CD14-positive monocyte (primary cell): ENCODE measurements around the gene ANO6. TPM values are rescaled to one million over a fixed set of nuclear protein-coding genes. Genes with fewer than 3 reads are reported as not detected.

Experiments used
- DNase-seq, 3 donors: peaks; one replicate each; pipeline ENCODE4 v3.0.0-alpha.2; 2011 to 2022
- H2AFZ ChIP-seq: 2 replicates; pipeline ENCODE4 v1.6.0; 2012; ENCODE audit warnings: mild to moderate bottlenecking, low read depth, low read length, inconsistent platforms; ENCODE audit not compliant: insufficient read depth, poor library complexity, severe bottlenecking
- H3K27ac ChIP-seq, 2 donors: 1 replicate in 1 of 2; 2 replicates in 1 of 2; pipeline ENCODE4 v1.5.1; 2012 to 2013; ENCODE audit warnings: low read length in 2 of 2, control low read depth in 1 of 2, inconsistent platforms in 1 of 2, low read depth in 1 of 2, mild to moderate bottlenecking in 1 of 2
- H3K27me3 ChIP-seq, 2 donors: one replicate each; pipeline versions ENCODE4 v1.6.0 to v1.6.1; 2011 to 2013; ENCODE audit warnings: low read length in 2 of 2; ENCODE audit not compliant: control insufficient read depth in 2 of 2, insufficient read depth in 2 of 2
- H3K36me3 ChIP-seq, 2 donors: replicated peaks in 1 of 2; 1 replicate in 1 of 2; 2 replicates in 1 of 2; pipeline versions ENCODE4 v1.5.1 to v1.6.1; 2012 to 2013; ENCODE audit warnings: low read length in 2 of 2, control low read depth in 1 of 2, inconsistent platforms in 1 of 2, mild to moderate bottlenecking in 1 of 2; ENCODE audit not compliant: insufficient read depth in 2 of 2, control insufficient read depth in 1 of 2
- H3K4me1 ChIP-seq, 2 donors: 1 replicate in 1 of 2; 2 replicates in 1 of 2; pipeline versions ENCODE4 v1.5.1 to v1.6.1; 2012 to 2013; ENCODE audit warnings: low read length in 2 of 2, control low read depth in 1 of 2, inconsistent platforms in 1 of 2, mild to moderate bottlenecking in 1 of 2, moderate library complexity in 1 of 2; ENCODE audit not compliant: insufficient read depth in 2 of 2, control insufficient read depth in 1 of 2
- H3K4me2 ChIP-seq: replicated peaks from 2 replicates; pipeline ENCODE3; 2012; ENCODE audit warnings: low read length, moderate library complexity, mild to moderate bottlenecking; ENCODE audit not compliant: poor library complexity, severe bottlenecking; ENCODE audit errors: extremely low read depth
- H3K4me3 ChIP-seq, 3 experiments: fragments of 200-600 bp in 1 of 3; sonication (generic) in 1 of 3; replicated peaks in 1 of 3; 1 replicate in 2 of 3; 2 replicates in 1 of 3; pipeline ENCODE4 v1.5.1; 2011 to 2013; ENCODE audit warnings: low read length in 3 of 3, mild to moderate bottlenecking in 3 of 3, control low read depth in 2 of 3, low read depth in 2 of 3, inconsistent platforms in 1 of 3, moderate library complexity in 1 of 3
- H3K79me2 ChIP-seq: 2 replicates; pipeline ENCODE4 v1.6.0; 2012; ENCODE audit warnings: mild to moderate bottlenecking, control low read depth, inconsistent platforms, low read length, moderate library complexity; ENCODE audit not compliant: insufficient read depth
- H3K9ac ChIP-seq: 2 replicates; pipeline ENCODE4 v1.6.0; 2017; ENCODE audit warnings: low read length, mild to moderate bottlenecking; ENCODE audit not compliant: insufficient read depth, poor library complexity, severe bottlenecking
- H3K9me3 ChIP-seq, 2 donors: replicated peaks in 1 of 2; 1 replicate in 1 of 2; 2 replicates in 1 of 2; pipeline versions ENCODE4 v1.5.1 to v1.6.1; 2012 to 2013; ENCODE audit warnings: low read length in 2 of 2, control low read depth in 1 of 2; ENCODE audit not compliant: control insufficient read depth in 1 of 2, insufficient read depth in 1 of 2
- H4K20me1 ChIP-seq: 2 replicates; pipeline ENCODE4 v1.6.0; 2012; ENCODE audit warnings: mild to moderate bottlenecking, low read length, control low read depth, moderate library complexity; ENCODE audit not compliant: insufficient read depth
- H3K27ac Mint-ChIP-seq, 7 donors: one replicate each; pipeline ENCODE4 v1.8.0; 2020; ENCODE audit warnings: mild to moderate bottlenecking in 7 of 7, mixed read lengths in 7 of 7, moderate library complexity in 6 of 7, inconsistent platforms in 2 of 7
- H3K27me3 Mint-ChIP-seq, 3 donors: one replicate each; pipeline ENCODE4 v1.8.0; 2021 to 2022; ENCODE audit warnings: low read depth in 3 of 3, mild to moderate bottlenecking in 3 of 3, mixed read lengths in 3 of 3, moderate library complexity in 3 of 3, inconsistent platforms in 1 of 3
- H3K36me3 Mint-ChIP-seq, 2 donors: one replicate each; pipeline ENCODE4 v1.8.0; 2020; ENCODE audit warnings: mixed read lengths in 2 of 2, inconsistent platforms in 1 of 2, mild to moderate bottlenecking in 1 of 2
- H3K4me1 Mint-ChIP-seq: one replicate; pipeline ENCODE4 v1.8.0; 2020; ENCODE audit warnings: mild to moderate bottlenecking, mixed read lengths
- H3K4me3 Mint-ChIP-seq, 2 donors: one replicate each; pipeline ENCODE4 v1.8.0; 2020; ENCODE audit warnings: mild to moderate bottlenecking in 2 of 2, mixed read lengths in 2 of 2, moderate library complexity in 1 of 2
- H3K9me3 Mint-ChIP-seq, 7 donors: one replicate each; pipeline ENCODE4 v1.8.0; 2020 to 2022; ENCODE audit warnings: mixed read lengths in 7 of 7, mild to moderate bottlenecking in 6 of 7, moderate library complexity in 6 of 7, inconsistent platforms in 2 of 7
- WGBS: methylation state at CpG from one replicate; pipeline ENCODE4 v1.1.5; 2013; ENCODE audit warnings: missing lambda C conversion rate; ENCODE audit not compliant: insufficient coverage; 5-methylcytosine and 5-hydroxymethylcytosine counted together
- intact Hi-C, 2 donors: fragments of 100-400 bp; cut with micrococcal nuclease; formaldehyde crosslinking; loops; one replicate each; pipeline versions ENCODE4 v1.15.0 to v1.15.1; 2023
- polyA plus RNA-seq, 3 donors: library from polyadenylated mRNA; depleted of rRNA in 1 of 3; unstranded in 2 of 3; stranded (reverse) in 1 of 3; fragments of 300-500 nt in 2 of 3; fragments of >200 nt in 1 of 3; fragmentation: Illumina TruSeq in 2 of 3; gene quantifications; 1 replicate in 2 of 3; 2 replicates in 1 of 3; pipeline ENCODE4 v1.2.3, GENCODE V29; 2012 to 2021
- TF ChIP-seq, protein P1 (sequence below): fragments of 200-600 bp; IDR thresholded peaks from one replicate; pipeline ENCODE4 v1.8.0; 2022; ENCODE audit warnings: antibody characterized with exemption, mild to moderate bottlenecking

Gene ANO6
- polyA plus RNA-seq, 3 donors, result 20.2 to 48.7 (median 34.1) TPM

DNA sequence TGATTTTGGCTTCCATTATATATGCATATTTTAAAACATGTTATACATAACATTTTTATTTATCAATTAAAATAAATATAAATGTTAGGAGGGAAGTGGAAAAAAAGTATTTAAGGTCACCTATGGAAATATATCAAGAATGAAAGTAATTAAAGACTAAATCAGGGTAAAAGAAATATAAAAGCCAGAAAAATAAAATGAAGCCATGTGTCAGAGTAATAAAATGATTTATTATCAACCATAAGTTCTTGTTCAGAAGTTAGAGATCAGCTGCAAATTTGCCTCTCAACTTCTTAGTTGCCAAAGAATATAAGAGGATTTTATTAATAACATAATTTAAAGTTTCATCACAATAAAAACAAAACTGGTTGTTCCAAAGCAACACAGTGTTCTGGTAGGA, 121.9 kb downstream of the ANO6 start:
- Histone ChIP-seq H3K4me2 (no peak overlapping the region), H3K79me2 (no peaks in the 10 kb centered on the region), H3K27ac (no peak overlapping the region), H3K4me3 (no peak overlapping the region), H2AFZ (no peak overlapping the region), H3K9ac (no peak overlapping the region), H4K20me1 (peaks cover 3% of the 10 kb centered on the region), H3K4me1 (no peaks in the 10 kb centered on the region), H3K9me3 (no peaks in the 10 kb centered on the region), H3K27me3 (no peaks in the 10 kb centered on the region), H3K36me3 (peaks cover 12 to 27% of the 10 kb centered on the region in 2 donors)
- no peak for DNase-seq
- Mint-ChIP-seq H3K27ac (no peak overlapping the region), H3K36me3 (peaks cover 18 to 26% of the 10 kb centered on the region in 2 donors), H3K27me3 (no peaks in the 10 kb centered on the region), H3K4me1 (no peaks in the 10 kb centered on the region), H3K9me3 (peaks cover 0 to under 1% (median 0%) of the 10 kb centered on the region in 7 donors), H3K4me3 (no peak overlapping the region)
- intact Hi-C loops, result no loop called here
- TF ChIP-seq, protein P1, sequence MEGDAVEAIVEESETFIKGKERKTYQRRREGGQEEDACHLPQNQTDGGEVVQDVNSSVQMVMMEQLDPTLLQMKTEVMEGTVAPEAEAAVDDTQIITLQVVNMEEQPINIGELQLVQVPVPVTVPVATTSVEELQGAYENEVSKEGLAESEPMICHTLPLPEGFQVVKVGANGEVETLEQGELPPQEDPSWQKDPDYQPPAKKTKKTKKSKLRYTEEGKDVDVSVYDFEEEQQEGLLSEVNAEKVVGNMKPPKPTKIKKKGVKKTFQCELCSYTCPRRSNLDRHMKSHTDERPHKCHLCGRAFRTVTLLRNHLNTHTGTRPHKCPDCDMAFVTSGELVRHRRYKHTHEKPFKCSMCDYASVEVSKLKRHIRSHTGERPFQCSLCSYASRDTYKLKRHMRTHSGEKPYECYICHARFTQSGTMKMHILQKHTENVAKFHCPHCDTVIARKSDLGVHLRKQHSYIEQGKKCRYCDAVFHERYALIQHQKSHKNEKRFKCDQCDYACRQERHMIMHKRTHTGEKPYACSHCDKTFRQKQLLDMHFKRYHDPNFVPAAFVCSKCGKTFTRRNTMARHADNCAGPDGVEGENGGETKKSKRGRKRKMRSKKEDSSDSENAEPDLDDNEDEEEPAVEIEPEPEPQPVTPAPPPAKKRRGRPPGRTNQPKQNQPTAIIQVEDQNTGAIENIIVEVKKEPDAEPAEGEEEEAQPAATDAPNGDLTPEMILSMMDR, result no peak

DNA sequence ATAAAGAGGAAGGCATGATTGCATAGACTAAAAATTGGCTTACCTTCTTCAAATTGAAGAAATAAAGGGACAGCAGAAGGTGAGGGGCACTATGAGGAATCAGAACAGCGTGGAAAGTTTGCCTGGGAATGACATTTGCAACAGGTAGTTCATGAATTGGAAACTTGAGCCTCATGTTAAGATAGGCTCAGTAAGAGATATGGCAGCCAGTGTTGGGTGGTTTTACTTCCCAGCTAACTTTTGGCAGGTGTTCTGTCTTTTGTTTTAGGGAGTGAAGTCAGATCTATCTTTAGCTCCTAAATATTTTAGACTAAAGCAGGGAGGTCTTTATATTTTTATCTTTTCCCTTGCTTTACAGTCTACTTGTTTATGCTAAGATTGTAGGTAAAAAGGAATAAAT, 122.4 kb downstream of the ANO6 start:
- H3K79me2 ChIP-seq, result no peaks in the 10 kb centered on the region
- H3K27me3 ChIP-seq, result no peaks in the 10 kb centered on the region
- H3K27me3 Mint-ChIP-seq, result no peaks in the 10 kb centered on the region
- no peak for DNase-seq
- peaks cover 3% of the 10 kb centered on the region for H4K20me1 ChIP-seq
- peaks cover 8 to 28% of the 10 kb centered on the region in 2 donors for H3K36me3 ChIP-seq
- no peak overlapping the region for H3K4me3 ChIP-seq
- H3K4me1 Mint-ChIP-seq, result no peaks in the 10 kb centered on the region
- intact Hi-C loops, result no loop called here
- TF ChIP-seq, protein P1, result no peak
- H3K4me3 Mint-ChIP-seq, result no peak overlapping the region
- H3K36me3 Mint-ChIP-seq, result peaks cover 19 to 29% of the 10 kb centered on the region in 2 donors
- WGBS, result 100% methylated on average over 1 of the region's 1 CpG
- H3K9me3 ChIP-seq, result no peaks in the 10 kb centered on the region
- H3K27ac Mint-ChIP-seq, result no peak overlapping the region
- no peak overlapping the region for H2AFZ ChIP-seq
- no peak overlapping the region for H3K27ac ChIP-seq
- H3K9me3 Mint-ChIP-seq, result peaks cover 0 to 2% (median 0%) of the 10 kb centered on the region in 7 donors
- no peaks in the 10 kb centered on the region for H3K4me1 ChIP-seq
- no peak overlapping the region for H3K4me2 ChIP-seq
- no peak overlapping the region for H3K9ac ChIP-seq
